DOHH2 (cell line): ENCODE results near the gene FKBP1A.

Experiments used
- EZH2phosphoT487 ChIP-seq: fragments of 200-600 bp; sonication (generic); IDR thresholded peaks from 2 replicates; pipeline ENCODE4 v1.6.1; 2017; ENCODE audit warnings: borderline replicate concordance, mild to moderate bottlenecking, antibody characterized with exemption, low read length, moderate library complexity, mixed read lengths
- TF ChIP-seq, protein P1 (sequence below): fragments of 200-600 bp; sonication (generic); IDR thresholded peaks from one replicate; pipeline ENCODE4 v1.5.1; 2014; ENCODE audit warnings: antibody characterized with exemption, mild to moderate bottlenecking, low read depth, low read length; ENCODE audit not compliant: poor library complexity, severe bottlenecking

DNA sequence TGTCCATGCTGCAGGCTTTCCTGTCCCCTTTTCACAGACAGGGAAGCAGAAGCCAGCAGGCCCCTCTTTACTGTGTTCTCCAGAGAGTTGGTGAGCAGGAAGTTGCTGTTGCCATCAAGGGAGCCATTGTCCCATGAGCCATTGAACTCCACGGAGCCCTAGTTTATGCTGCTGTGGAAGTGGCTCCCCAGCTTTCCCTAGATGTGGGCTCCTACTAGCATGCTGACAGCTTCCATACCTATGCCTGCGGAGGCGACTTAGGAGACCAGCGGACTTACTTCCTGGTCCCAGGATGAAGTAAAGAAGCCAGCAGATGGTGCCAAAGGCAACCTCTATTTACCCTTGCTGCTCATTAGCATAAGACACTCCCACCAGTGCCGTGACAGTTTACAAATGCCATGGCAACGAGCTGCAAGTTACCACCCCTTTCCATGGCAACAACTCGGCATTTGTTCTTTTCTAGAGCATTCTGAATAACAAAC, 30.8 kb upstream of the FKBP1A start:
- TF ChIP-seq, protein P1, sequence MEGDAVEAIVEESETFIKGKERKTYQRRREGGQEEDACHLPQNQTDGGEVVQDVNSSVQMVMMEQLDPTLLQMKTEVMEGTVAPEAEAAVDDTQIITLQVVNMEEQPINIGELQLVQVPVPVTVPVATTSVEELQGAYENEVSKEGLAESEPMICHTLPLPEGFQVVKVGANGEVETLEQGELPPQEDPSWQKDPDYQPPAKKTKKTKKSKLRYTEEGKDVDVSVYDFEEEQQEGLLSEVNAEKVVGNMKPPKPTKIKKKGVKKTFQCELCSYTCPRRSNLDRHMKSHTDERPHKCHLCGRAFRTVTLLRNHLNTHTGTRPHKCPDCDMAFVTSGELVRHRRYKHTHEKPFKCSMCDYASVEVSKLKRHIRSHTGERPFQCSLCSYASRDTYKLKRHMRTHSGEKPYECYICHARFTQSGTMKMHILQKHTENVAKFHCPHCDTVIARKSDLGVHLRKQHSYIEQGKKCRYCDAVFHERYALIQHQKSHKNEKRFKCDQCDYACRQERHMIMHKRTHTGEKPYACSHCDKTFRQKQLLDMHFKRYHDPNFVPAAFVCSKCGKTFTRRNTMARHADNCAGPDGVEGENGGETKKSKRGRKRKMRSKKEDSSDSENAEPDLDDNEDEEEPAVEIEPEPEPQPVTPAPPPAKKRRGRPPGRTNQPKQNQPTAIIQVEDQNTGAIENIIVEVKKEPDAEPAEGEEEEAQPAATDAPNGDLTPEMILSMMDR, result no peak
- no peak for TF ChIP-seq EZH2phosphoT487
